ENCODE measurements around the gene YIPF6.
"Not testable (repeated sequence)": the region's sequence is repeated elsewhere in the genome, so short reads cannot be mapped to it uniquely, and the experiment has no call there.

YIPF6 gene

GRCh38 chrX:68557126-68557525 is 58.3 kb downstream of the YIPF6 start:
- H3K9ac ChIP-seq (ENCODE audit: low read length); H3K4me3 ChIP-seq (ENCODE audit: low read depth, low read length); H3K36me3 ChIP-seq (ENCODE audit: control insufficient read depth, insufficient read depth, low read length); H3K4me1 ChIP-seq (ENCODE audit: control insufficient read depth, insufficient read depth, low read length); H3K27ac ChIP-seq (ENCODE audit: low read depth, low read length); H3K27me3 ChIP-seq (ENCODE audit: control insufficient read depth, insufficient read depth, low read length): not testable (repeated sequence)
- peaks cover 15% of the 10 kb centered on the region for H3K9me3 ChIP-seq (ENCODE audit: control insufficient read depth, insufficient read depth, low read depth, low read length)

GRCh38 chrX:68559905-68560304 is 61.1 kb downstream of the YIPF6 start:
- H3K4me3 ChIP-seq (ENCODE audit: low read depth, low read length); H3K27ac ChIP-seq (ENCODE audit: low read depth, low read length); H3K36me3 ChIP-seq (ENCODE audit: control insufficient read depth, insufficient read depth, low read length); H3K27me3 ChIP-seq (ENCODE audit: control insufficient read depth, insufficient read depth, low read length); H3K4me1 ChIP-seq (ENCODE audit: control insufficient read depth, insufficient read depth, low read length); H3K9ac ChIP-seq (ENCODE audit: low read length): not testable (repeated sequence)
- H3K9me3 ChIP-seq (ENCODE audit: control insufficient read depth, insufficient read depth, low read depth, low read length) = peaks cover 15% of the 10 kb centered on the region

- H3K4me3 ChIP-seq (ENCODE audit: low read depth, low read length) = no peak overlapping the region
- no peak overlapping the region for H3K9ac ChIP-seq (ENCODE audit: low read length)
- no peaks in the 10 kb centered on the region for H3K27me3 ChIP-seq (ENCODE audit: control insufficient read depth, insufficient read depth, low read length)
- no peak overlapping the region for H3K27ac ChIP-seq (ENCODE audit: low read depth, low read length)
- no peaks in the 10 kb centered on the region; the same call in 1 of the 2 replicates for H3K4me1 ChIP-seq (ENCODE audit: control insufficient read depth, insufficient read depth, low read length)
- H3K9me3 ChIP-seq (ENCODE audit: control insufficient read depth, insufficient read depth, low read depth, low read length) = peaks cover 11% of the 10 kb centered on the region
- H3K36me3 ChIP-seq (ENCODE audit: control insufficient read depth, insufficient read depth, low read length) = no peaks in the 10 kb centered on the region
Measured at GRCh38 chrX:68568136-68568535, 69.3 kb downstream of the YIPF6 start.

GRCh38 chrX:68570598-68570997 is 71.7 kb downstream of the YIPF6 start:
- peaks cover 15% of the 10 kb centered on the region for H3K9me3 ChIP-seq (ENCODE audit: control insufficient read depth, insufficient read depth, low read depth, low read length)
- H3K9ac ChIP-seq (ENCODE audit: low read length) = no peak overlapping the region
- H3K27me3 ChIP-seq (ENCODE audit: control insufficient read depth, insufficient read depth, low read length) = no peaks in the 10 kb centered on the region
- H3K4me1 ChIP-seq (ENCODE audit: control insufficient read depth, insufficient read depth, low read length) = no peaks in the 10 kb centered on the region; the same call in 1 of the 2 replicates
- no peak overlapping the region for H3K27ac ChIP-seq (ENCODE audit: low read depth, low read length)
- no peaks in the 10 kb centered on the region for H3K36me3 ChIP-seq (ENCODE audit: control insufficient read depth, insufficient read depth, low read length)
- no peak overlapping the region for H3K4me3 ChIP-seq (ENCODE audit: low read depth, low read length)

- Histone ChIP-seq H3K4me1 (ENCODE audit: control insufficient read depth, insufficient read depth, low read length) (no peaks in the 10 kb centered on the region; the same call in 1 of the 2 replicates), H3K9me3 (ENCODE audit: control insufficient read depth, insufficient read depth, low read depth, low read length) (peaks cover 15% of the 10 kb centered on the region), H3K36me3 (ENCODE audit: control insufficient read depth, insufficient read depth, low read length) (no peaks in the 10 kb centered on the region), H3K27me3 (ENCODE audit: control insufficient read depth, insufficient read depth, low read length) (no peaks in the 10 kb centered on the region), H3K4me3 (ENCODE audit: low read depth, low read length) (no peak overlapping the region), H3K27ac (ENCODE audit: low read depth, low read length) (no peak overlapping the region), H3K9ac (ENCODE audit: low read length) (no peak overlapping the region)
Measured at GRCh38 chrX:68571292-68571609, 72.4 kb downstream of the YIPF6 start.

GRCh38 chrX:68571610-68572311 is 72.9 kb downstream of the YIPF6 start:
- Histone ChIP-seq H3K27me3 (ENCODE audit: control insufficient read depth, insufficient read depth, low read length) (no peaks in the 10 kb centered on the region), H3K9me3 (ENCODE audit: control insufficient read depth, insufficient read depth, low read depth, low read length) (peaks cover 15% of the 10 kb centered on the region), H3K4me1 (ENCODE audit: control insufficient read depth, insufficient read depth, low read length) (no peaks in the 10 kb centered on the region; the same call in 1 of the 2 replicates), H3K27ac (ENCODE audit: low read depth, low read length) (no peak overlapping the region), H3K4me3 (ENCODE audit: low read depth, low read length) (no peak overlapping the region), H3K36me3 (ENCODE audit: control insufficient read depth, insufficient read depth, low read length) (no peaks in the 10 kb centered on the region), H3K9ac (ENCODE audit: low read length) (no peak overlapping the region)

- Histone ChIP-seq H3K4me3 (ENCODE audit: low read depth, low read length) (no peak overlapping the region), H3K9me3 (ENCODE audit: control insufficient read depth, insufficient read depth, low read depth, low read length) (peaks cover 9% of the 10 kb centered on the region; the same call in 1 of the 2 replicates), H3K27ac (ENCODE audit: low read depth, low read length) (no peak overlapping the region), H3K9ac (ENCODE audit: low read length) (no peak overlapping the region), H3K36me3 (ENCODE audit: control insufficient read depth, insufficient read depth, low read length) (no peaks in the 10 kb centered on the region), H3K27me3 (ENCODE audit: control insufficient read depth, insufficient read depth, low read length) (no peaks in the 10 kb centered on the region), H3K4me1 (ENCODE audit: control insufficient read depth, insufficient read depth, low read length) (no peaks in the 10 kb centered on the region; the same call in 1 of the 2 replicates)
Measured at GRCh38 chrX:68574240-68574639, 75.4 kb downstream of the YIPF6 start.

GRCh38 chrX:68579810-68580209 is 81.0 kb downstream of the YIPF6 start:
- H3K9me3 ChIP-seq (ENCODE audit: control insufficient read depth, insufficient read depth, low read depth, low read length) = peaks cover 6% of the 10 kb centered on the region; the same call in 1 of the 2 replicates
- no peaks in the 10 kb centered on the region for H3K4me1 ChIP-seq (ENCODE audit: control insufficient read depth, insufficient read depth, low read length)
- H3K4me3 ChIP-seq (ENCODE audit: low read depth, low read length) = no peak overlapping the region
- H3K9ac ChIP-seq (ENCODE audit: low read length) = no peak overlapping the region
- no peak overlapping the region for H3K27ac ChIP-seq (ENCODE audit: low read depth, low read length)
- no peaks in the 10 kb centered on the region for H3K27me3 ChIP-seq (ENCODE audit: control insufficient read depth, insufficient read depth, low read length)
- H3K36me3 ChIP-seq (ENCODE audit: control insufficient read depth, insufficient read depth, low read length) = no peaks in the 10 kb centered on the region

GRCh38 chrX:68584221-68584620 is 85.4 kb downstream of the YIPF6 start:
- Histone ChIP-seq H3K9ac (ENCODE audit: low read length) (no peak overlapping the region), H3K36me3 (ENCODE audit: control insufficient read depth, insufficient read depth, low read length) (no peaks in the 10 kb centered on the region), H3K9me3 (ENCODE audit: control insufficient read depth, insufficient read depth, low read depth, low read length) (peaks cover 10% of the 10 kb centered on the region; the same call in 1 of the 2 replicates), H3K4me3 (ENCODE audit: low read depth, low read length) (no peak overlapping the region), H3K27me3 (ENCODE audit: control insufficient read depth, insufficient read depth, low read length) (no peaks in the 10 kb centered on the region), H3K4me1 (ENCODE audit: control insufficient read depth, insufficient read depth, low read length) (0 out of 2 replicates have a peak, but pooled peaks cover 2% of the 10 kb centered on the region), H3K27ac (ENCODE audit: low read depth, low read length) (no peak overlapping the region)

All from HUES6 (cell line).